H1 (cell line): ENCODE measurements around the gene BCL2L1. TPM values are rescaled to one million over a fixed set of nuclear protein-coding genes. Genes with fewer than 3 reads are reported as not detected.

Source experiments
- CTCF ChIA-PET: fragments of 300-600 bp; sonication (Branson Sonifier 250); formaldehyde crosslinking; loops from one replicate; lab custom pipeline; 2021; ENCODE audit not compliant: partially characterized antibody; lab: Charles Lee
- POLR2A ChIA-PET: fragments of 300-600 bp; sonication (Branson Sonifier 250); formaldehyde crosslinking; loops from one replicate; lab custom pipeline; 2021; ENCODE audit warnings: inconsistent platforms; ENCODE audit not compliant: partially characterized antibody; lab: Charles Lee
- DNase-seq, 2 experiments: peaks; one replicate each; pipeline versions ENCODE4 v3.0.0 to v3.0.0-alpha.2; 2010 to 2022; ENCODE audit warnings: low spot score in 2 of 2, low read depth in 1 of 2, mixed read lengths in 1 of 2
- FAIRE-seq: peaks from 2 replicates; lab custom pipeline; 2011; peaks lifted over from hg19 to GRCh38; lab: Jason Lieb, UNC
- H2AFZ ChIP-seq: 2 replicates; pipeline ENCODE4 v1.8.1; 2012; ENCODE audit warnings: low read length, inconsistent platforms
- H2AK5ac ChIP-seq: 2 replicates; pipeline ENCODE4 v1.6.1; 2013; ENCODE audit warnings: low read depth, low read length
- H2BK120ac ChIP-seq: replicated peaks from 2 replicates; pipeline ENCODE3; 2013; ENCODE audit warnings: low read depth, low read length, inconsistent platforms
- H2BK12ac ChIP-seq: 2 replicates; pipeline ENCODE4 v1.6.1; 2013; ENCODE audit warnings: low read depth, low read length
- H2BK15ac ChIP-seq: 2 replicates; pipeline ENCODE4 v1.6.1; 2013; ENCODE audit warnings: low read length
- H2BK20ac ChIP-seq: 2 replicates; pipeline ENCODE4 v1.6.1; 2013; ENCODE audit warnings: low read length
- H2BK5ac ChIP-seq: 2 replicates; pipeline ENCODE4 v1.6.1; 2013; ENCODE audit warnings: low read depth, low read length
- H3K14ac ChIP-seq: 2 replicates; pipeline ENCODE4 v1.6.1; 2013; ENCODE audit warnings: inconsistent platforms; ENCODE audit not compliant: insufficient read length
- H3K18ac ChIP-seq: 2 replicates; pipeline ENCODE4 v1.6.1; 2013; ENCODE audit warnings: low read length; ENCODE audit errors: extremely low read depth
- H3K23ac ChIP-seq: 2 replicates; pipeline ENCODE4 v1.6.1; 2013; ENCODE audit warnings: inconsistent platforms; ENCODE audit not compliant: insufficient read length
- H3K23me2 ChIP-seq: 2 replicates; pipeline ENCODE4 v1.6.1; 2013; ENCODE audit warnings: low read depth, low read length
- H3K27ac ChIP-seq: 2 replicates; pipeline ENCODE4 v1.6.1; 2011; ENCODE audit warnings: low read depth, low read length, inconsistent platforms
- H3K27me3 ChIP-seq, 4 experiments: replicated peaks in 1 of 4; 1 replicate in 1 of 4; 2 replicates in 3 of 4; pipeline versions ENCODE4 v1.6.1 to v1.8.1; 2011 to 2013; ENCODE audit warnings: low read length in 3 of 4, mild to moderate bottlenecking in 3 of 4, inconsistent platforms in 2 of 4, mixed read lengths in 2 of 4, moderate library complexity in 1 of 4; ENCODE audit not compliant: control insufficient read depth in 3 of 4, insufficient read depth in 3 of 4; ENCODE audit errors: extremely low read depth in 1 of 4
- H3K36me3 ChIP-seq, 4 experiments: 2 replicates each; pipeline versions ENCODE4 v1.6.1 to v1.8.1; 2011 to 2013; ENCODE audit warnings: mild to moderate bottlenecking in 4 of 4, low read length in 3 of 4, moderate library complexity in 2 of 4, control low read depth in 1 of 4, inconsistent platforms in 1 of 4; ENCODE audit not compliant: insufficient read depth in 4 of 4, control insufficient read depth in 2 of 4
- H3K4ac ChIP-seq: replicated peaks from 2 replicates; pipeline ENCODE3; 2013; ENCODE audit warnings: low read length, low read depth, mixed read lengths, inconsistent platforms; ENCODE audit not compliant: insufficient read length
- H3K4me1 ChIP-seq, 4 experiments: replicated peaks in 1 of 4; 1 replicate in 1 of 4; 2 replicates in 3 of 4; pipeline versions ENCODE4 v1.6.1 to v1.8.1; 2011 to 2013; ENCODE audit warnings: low read length in 3 of 4, inconsistent platforms in 2 of 4, mixed read lengths in 1 of 4; ENCODE audit not compliant: insufficient read depth in 4 of 4, control insufficient read depth in 3 of 4
- H3K4me2 ChIP-seq, 2 experiments: 2 replicates each; pipeline versions ENCODE4 v1.6.1 to v1.8.1; 2011 to 2013; ENCODE audit warnings: low read depth in 2 of 2, low read length in 2 of 2, control low read depth in 1 of 2, inconsistent platforms in 1 of 2, mild to moderate bottlenecking in 1 of 2; ENCODE audit not compliant: insufficient read depth in 1 of 2
- H3K4me3 ChIP-seq, 4 experiments: fragments of 200-600, 300-600 bp in 1 of 4; sonication (generic), shearing (Covaris generic), sonication (Bioruptor Twin) in 1 of 4; 2 replicates each; pipeline versions ENCODE4 v1.5.1 to v1.8.1; 2011 to 2016; ENCODE audit warnings: low read length in 4 of 4, low read depth in 3 of 4, control low read depth in 2 of 4, inconsistent platforms in 2 of 4, mild to moderate bottlenecking in 2 of 4, mixed read lengths in 1 of 4, moderate library complexity in 1 of 4; ENCODE audit not compliant: insufficient read depth in 2 of 4; ENCODE audit errors: extremely low read depth in 1 of 4
- H3K56ac ChIP-seq: replicated peaks from 2 replicates; pipeline ENCODE3; 2013; ENCODE audit warnings: low read depth, mild to moderate bottlenecking, mixed read lengths, low read length, inconsistent platforms; ENCODE audit not compliant: insufficient read length
- H3K79me1 ChIP-seq: 2 replicates; pipeline ENCODE4 v1.6.1; 2013; ENCODE audit warnings: low read depth, low read length, control low read depth
- H3K79me2 ChIP-seq, 2 experiments: 2 replicates each; pipeline versions ENCODE4 v1.6.1 to v1.8.1; 2012 to 2013; ENCODE audit warnings: low read length in 2 of 2, mild to moderate bottlenecking in 2 of 2, inconsistent platforms in 1 of 2; ENCODE audit not compliant: insufficient read depth in 2 of 2, control insufficient read depth in 1 of 2
- H3K9ac ChIP-seq, 4 experiments: replicated peaks in 1 of 4; 1 replicate in 1 of 4; 2 replicates in 3 of 4; pipeline versions ENCODE4 v1.6.1 to v1.8.1; 2011 to 2013; ENCODE audit warnings: low read depth in 3 of 4, low read length in 3 of 4, control low read depth in 2 of 4, mild to moderate bottlenecking in 2 of 4, moderate library complexity in 2 of 4, inconsistent platforms in 1 of 4; ENCODE audit errors: extremely low read depth in 1 of 4
- H3K9me3 ChIP-seq, 2 experiments: 2 replicates each; pipeline versions ENCODE4 v1.6.1 to v1.8.1; 2012 to 2013; ENCODE audit warnings: mild to moderate bottlenecking in 2 of 2, moderate library complexity in 2 of 2, control low read depth in 1 of 2, inconsistent platforms in 1 of 2, low read depth in 1 of 2, low read length in 1 of 2, mixed read lengths in 1 of 2; ENCODE audit not compliant: insufficient read depth in 2 of 2
- H4K20me1 ChIP-seq, 2 experiments: replicated peaks in 1 of 2; 2 replicates each; pipeline versions ENCODE3 to v1.8.1; 2011 to 2013; ENCODE audit warnings: inconsistent platforms in 2 of 2, low read length in 2 of 2, mild to moderate bottlenecking in 1 of 2; ENCODE audit not compliant: insufficient read depth in 2 of 2, control insufficient read depth in 1 of 2
- H4K5ac ChIP-seq: 2 replicates; pipeline ENCODE4 v1.6.1; 2013; ENCODE audit warnings: low read length, low read depth, mixed read lengths, inconsistent platforms; ENCODE audit not compliant: insufficient read length
- H4K8ac ChIP-seq: 2 replicates; pipeline ENCODE4 v1.8.0; 2013; ENCODE audit warnings: mild to moderate bottlenecking, moderate library complexity, low read length, inconsistent platforms; ENCODE audit not compliant: insufficient read depth; ENCODE audit errors: extremely low read depth
- H4K91ac ChIP-seq: replicated peaks from 2 replicates; pipeline ENCODE3; 2013; ENCODE audit warnings: low read length, mixed read lengths, inconsistent platforms; ENCODE audit not compliant: insufficient read length
- ATF2 ChIP-seq: IDR thresholded peaks from 2 replicates; pipeline ENCODE4 v1.6.1; 2012; ENCODE audit warnings: low read length, inconsistent platforms
- BRCA1 ChIP-seq: IDR thresholded peaks from 2 replicates; pipeline ENCODE4 v1.6.1; 2012; ENCODE audit warnings: low read depth, low read length, improper control_type of control experiment
- CHD1 ChIP-seq: IDR thresholded peaks from 2 replicates; pipeline ENCODE4 v1.6.1; 2012; ENCODE audit warnings: low read depth, low read length, improper control_type of control experiment
- FOSL1 ChIP-seq: IDR thresholded peaks from 2 replicates; pipeline ENCODE4 v1.6.1; 2011; ENCODE audit warnings: mild to moderate bottlenecking, low read depth, low read length, moderate library complexity; ENCODE audit not compliant: insufficient read depth
- GABPA ChIP-seq: IDR thresholded peaks from 2 replicates; pipeline ENCODE4 v1.6.1; 2011; ENCODE audit warnings: mild to moderate bottlenecking, low read length, moderate library complexity, borderline replicate concordance; ENCODE audit not compliant: insufficient read depth
- POLR2A ChIP-seq, 2 experiments: IDR thresholded peaks; 1 replicate in 1 of 2; 2 replicates in 1 of 2; pipeline ENCODE4 v1.6.1; 2011; ENCODE audit warnings: low read depth in 2 of 2, low read length in 2 of 2, mild to moderate bottlenecking in 2 of 2; ENCODE audit errors: control extremely low read depth in 1 of 2
- POU5F1 ChIP-seq: IDR thresholded peaks from 2 replicates; pipeline ENCODE4 v1.6.1; 2011; ENCODE audit warnings: low read depth, mild to moderate bottlenecking, low read length, moderate library complexity
- SAP30 ChIP-seq: fragments of 300-600 bp; sonication (generic); IDR thresholded peaks from 2 replicates; pipeline ENCODE4 v1.7.1; 2012; ENCODE audit warnings: low read length, moderate library complexity, mild to moderate bottlenecking, inconsistent platforms; ENCODE audit not compliant: insufficient read depth, insufficient replicate concordance
- SRF ChIP-seq: IDR thresholded peaks from 2 replicates; pipeline ENCODE4 v1.6.1; 2011; ENCODE audit warnings: mild to moderate bottlenecking, low read depth, low read length, moderate library complexity
- WGBS, 2 experiments: shearing (Covaris generic) in 1 of 2; methylation state at CpG; one replicate each; pipeline versions ENCODE4 v1.1.6 to v1.1.7; 2013 to 2015; ENCODE audit warnings: low lambda C conversion rate in 2 of 2, mixed read lengths in 2 of 2, inconsistent platforms in 1 of 2, low coverage in 1 of 2, missing lambda C conversion rate in 1 of 2; ENCODE audit not compliant: insufficient replicate concordance in 2 of 2, insufficient coverage in 1 of 2, insufficient read length in 1 of 2; ENCODE audit errors: extremely low coverage in 1 of 2, missing lambda C conversion rate in 1 of 2; 5-methylcytosine and 5-hydroxymethylcytosine counted together
- polyA plus RNA-seq, 7 experiments: library from polyadenylated mRNA; depleted of rRNA in 3 of 7; stranded (reverse) in 5 of 7; unstranded in 2 of 7; fragments of >200 nt in 5 of 7; fragments of 200-250 nt in 2 of 7; gene quantifications; 1 replicate in 5 of 7; 2 replicates in 1 of 7; 4 replicates in 1 of 7; pipeline versions ENCODE4 v1.2.1 to v1.2.3, GENCODE V29; 2011 to 2013; ENCODE audit warnings: missing spikeins in 2 of 7, mixed read lengths in 2 of 7
- total RNA-seq: library from RNA; stranded (reverse); fragmentation: NEBNext Ultra II Directional; extraction: Animal tissue kit (Norgen Biotek cat#: 25700); gene quantifications from 2 replicates; pipeline ENCODE4 v1.2.1, GENCODE V29; 2021
- TF ChIP-seq, protein P1 (sequence below): IDR thresholded peaks from 2 replicates; pipeline ENCODE4 v1.6.1; 2011; ENCODE audit warnings: low read length, improper control_type of control experiment

Gene BCL2L1
- total and polyA plus RNA-seq, 2 of the 8 experiments (the other 6 are each of a cell fraction or from before 2014, with no cell fraction given) = 64.9 to 66.1 TPM

DNA sequence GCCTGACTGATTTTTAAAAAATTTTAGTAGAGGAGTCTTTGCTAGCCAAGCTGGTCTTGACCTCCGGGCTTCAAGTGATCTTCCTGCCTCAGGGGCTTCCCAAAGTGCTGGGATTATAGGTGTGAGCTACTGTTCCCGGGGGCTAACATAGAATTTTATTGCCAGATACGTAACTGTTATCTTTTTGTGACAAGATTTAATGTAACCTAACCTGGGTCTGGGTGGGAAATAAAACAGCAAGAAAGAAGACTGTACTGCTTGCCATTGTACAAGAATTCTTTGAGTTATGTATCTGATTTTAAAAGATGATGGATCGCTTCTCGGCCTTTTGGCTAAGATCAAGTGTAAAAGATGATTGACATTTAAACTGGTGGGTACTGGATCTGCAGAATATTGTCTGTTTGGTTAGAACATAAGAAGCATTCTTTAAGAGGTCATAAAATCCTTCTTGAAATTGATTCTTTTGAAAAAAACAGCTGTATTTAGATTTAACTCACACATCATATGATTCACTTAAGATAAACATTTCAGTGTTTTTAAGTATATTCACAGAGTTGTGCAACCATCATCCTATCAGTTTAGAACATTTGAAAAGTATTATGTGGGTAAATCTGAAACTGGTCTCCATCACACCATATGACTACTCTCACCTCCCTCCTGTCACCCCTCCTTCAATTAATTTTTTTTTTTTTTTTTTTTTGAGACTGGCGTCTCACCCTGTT is 38.0 kb upstream of the BCL2L1 start:
- FAIRE-seq (no peak), DNase-seq (no peak)
- Histone ChIP-seq H2AK5ac (no peak overlapping the region), H3K27ac (no peak overlapping the region), H3K4me3 (no peak overlapping the region), H3K27me3 (no peaks in the 10 kb centered on the region), H3K79me1 (no peaks in the 10 kb centered on the region), H3K56ac (no peak overlapping the region), H3K18ac (no peak overlapping the region), H2BK5ac (no peak overlapping the region), H3K23ac (no peak overlapping the region), H2BK15ac (no peak overlapping the region), H2BK20ac (no peak overlapping the region), H3K9ac (no peak overlapping the region), H3K36me3 (peaks cover 26 to 50% (median 28%) of the 10 kb centered on the region in 4 experiments; a peak in 7 of 8 replicates), H4K91ac (no peak overlapping the region), H2BK120ac (no peak overlapping the region), H4K8ac (no peak overlapping the region), H2BK12ac (no peak overlapping the region), H3K23me2 (no peaks in the 10 kb centered on the region), H4K5ac (no peak overlapping the region), H3K9me3 (no peaks in the 10 kb centered on the region), H3K4me2 (no peak overlapping the region), H3K14ac (no peak overlapping the region), H2AFZ (no peak overlapping the region), H4K20me1 (peaks cover 0 to 6% of the 10 kb centered on the region in 2 experiments), H3K79me2 (peaks cover 0 to 41% of the 10 kb centered on the region in 2 experiments; a peak in 2 of 4 replicates), H3K4ac (no peak overlapping the region), H3K4me1 (no peaks in the 10 kb centered on the region)
- 95% methylated on average over 6 of the region's 6 CpGs; no CpG with 5 or more reads in 1 of the 2 experiments for WGBS, 2 experiments
- ChIA-PET POLR2A (interaction anchor here (0.6 to 1.0 kb wide), 2 partner anchors 13 to 48 kb away, joined by 3 read pairs; no protein-coding TSS in a partner anchor), CTCF (interaction anchor here (0.9 to 2.3 kb wide), 2 partner anchors 17 to 37 kb away, joined by 3 to 6 read pairs; no protein-coding TSS in a partner anchor)
- no peak for TF ChIP-seq ATF2
- TF ChIP-seq BRCA1 = no peak
- TF ChIP-seq, protein P1, sequence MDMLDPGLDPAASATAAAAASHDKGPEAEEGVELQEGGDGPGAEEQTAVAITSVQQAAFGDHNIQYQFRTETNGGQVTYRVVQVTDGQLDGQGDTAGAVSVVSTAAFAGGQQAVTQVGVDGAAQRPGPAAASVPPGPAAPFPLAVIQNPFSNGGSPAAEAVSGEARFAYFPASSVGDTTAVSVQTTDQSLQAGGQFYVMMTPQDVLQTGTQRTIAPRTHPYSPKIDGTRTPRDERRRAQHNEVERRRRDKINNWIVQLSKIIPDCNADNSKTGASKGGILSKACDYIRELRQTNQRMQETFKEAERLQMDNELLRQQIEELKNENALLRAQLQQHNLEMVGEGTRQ = no peak
- no peak for TF ChIP-seq POLR2A (IDR thresholded peaks at IDR 0.05; ENCODE audit: control extremely low read depth in 1 of 2, low read depth in 2 of 2, low read length in 2 of 2)
- TF ChIP-seq GABPA = no peak
- TF ChIP-seq POU5F1 = no peak
- TF ChIP-seq FOSL1 = no peak
- TF ChIP-seq SRF = no peak
- no peak for TF ChIP-seq CHD1
- TF ChIP-seq SAP30 = no peak
